CD4-positive, alpha-beta T cell treated with Interleukin-17A for 1 hour (primary cell): ENCODE results near the gene REPIN1.

ENCODE experiments used
- DNase-seq: peaks from one replicate; pipeline ENCODE4 v3.0.0-alpha.2; 2020

Gene REPIN1

GRCh38 chr7:150368096-150368883 is at the start of gene REPIN1:
Gene REPIN1, plus strand, starts transcription at chr7:150368822. Its CDS starts 890 bp downstream, at chr7:150369712.
- DNase-seq, result peak; percentile 82

GRCh38 chr7:150321788-150322113 is 46.9 kb upstream of the REPIN1 start:
- DNase-seq, result no peak

- peak; percentile 76 for DNase-seq
Observed at GRCh38 chr7:150322114-150322832, 46.3 kb upstream of the REPIN1 start.

GRCh38 chr7:150322833-150323681 is 45.6 kb upstream of the REPIN1 start, which contains the start of the genes ACTR3C and LRRC61:
Gene ACTR3C, minus strand, starts transcription at chr7:150323545. Its CDS starts 28,249 bp downstream, at chr7:150295296.
Gene LRRC61, plus strand, starts transcription at chr7:150323355. Its CDS starts 13,507 bp downstream, at chr7:150336862.
- DNase-seq, result peak; percentile 68

- DNase-seq, result no peak
Observed at GRCh38 chr7:150323682-150324372, 44.8 kb upstream of the REPIN1 start.

- no peak for DNase-seq
Observed at GRCh38 chr7:150324373-150324961, 44.2 kb upstream of the REPIN1 start.

- no peak for DNase-seq
Observed at GRCh38 chr7:150325110-150325611, 43.5 kb upstream of the REPIN1 start.

GRCh38 chr7:150325901-150326300 is 42.7 kb upstream of the REPIN1 start:
- DNase-seq, result no peak

GRCh38 chr7:150326657-150327268 is 41.9 kb upstream of the REPIN1 start:
- DNase-seq, result no peak

- no peak for DNase-seq
Observed at GRCh38 chr7:150327308-150327707, 41.3 kb upstream of the REPIN1 start.

- DNase-seq, result no peak
Observed at GRCh38 chr7:150329331-150330120, 39.1 kb upstream of the REPIN1 start.

- no peak for DNase-seq
Observed at GRCh38 chr7:150330211-150330885, 38.3 kb upstream of the REPIN1 start.

- DNase-seq, result no peak
Observed at GRCh38 chr7:150332852-150333635, 35.6 kb upstream of the REPIN1 start.

GRCh38 chr7:150333659-150334058 is 35.0 kb upstream of the REPIN1 start:
- DNase-seq, result no peak

GRCh38 chr7:150334108-150334507 is 34.5 kb upstream of the REPIN1 start:
- no peak for DNase-seq

- DNase-seq, result no peak
Observed at GRCh38 chr7:150335108-150335773, 33.4 kb upstream of the REPIN1 start.

GRCh38 chr7:150335774-150336112 is 32.9 kb upstream of the REPIN1 start:
- DNase-seq, result no peak

- no peak for DNase-seq
Observed at GRCh38 chr7:150336746-150337145, 31.9 kb upstream of the REPIN1 start.

- no peak for DNase-seq
Observed at GRCh38 chr7:150337179-150337578, 31.4 kb upstream of the REPIN1 start.
